Smooth muscle cell (in vitro differentiated cells): Measurements from ENCODE around the gene ERGIC1. TPM values are rescaled to one million over a fixed set of nuclear protein-coding genes. Genes with fewer than 3 reads are reported as not detected.

Source experiments
- DNase-seq: peaks from one replicate; lab custom pipeline; 2025; ENCODE audit not compliant: unreplicated experiment; lab: John Stamatoyannopoulos, UW
- H2AFZ ChIP-seq: fragments of 200-600 bp; sonication (generic); 2 replicates; pipeline ENCODE4 v1.6.0; 2016; ENCODE audit warnings: antibody characterized with exemption, low read depth, mild to moderate bottlenecking
- H3F3A ChIP-seq: fragments of 200-600 bp; sonication (generic); 2 replicates; pipeline ENCODE4 v1.6.0; 2017; ENCODE audit warnings: antibody characterized with exemption, low read depth
- H3K27ac ChIP-seq: fragments of 200-600 bp; sonication (generic); 2 replicates; pipeline ENCODE4 v1.5.1; 2016; ENCODE audit warnings: low read depth, mild to moderate bottlenecking
- H3K27me3 ChIP-seq: fragments of 200-600 bp; sonication (generic); 2 replicates; pipeline ENCODE4 v1.6.1; 2016; ENCODE audit warnings: low read depth, mild to moderate bottlenecking
- H3K36me3 ChIP-seq: fragments of 200-600 bp; sonication (generic); 2 replicates; pipeline ENCODE4 v1.5.1; 2016; ENCODE audit warnings: low read depth
- H3K4me1 ChIP-seq: fragments of 200-600 bp; sonication (generic); 2 replicates; pipeline ENCODE4 v1.5.1; 2016; ENCODE audit warnings: low read depth
- H3K4me2 ChIP-seq: fragments of 200-600 bp; sonication (generic); 2 replicates; pipeline ENCODE4 v1.6.0; 2016; ENCODE audit warnings: mild to moderate bottlenecking
- H3K4me3 ChIP-seq: fragments of 200-600 bp; sonication (generic); 2 replicates; pipeline ENCODE4 v1.5.1; 2016; ENCODE audit warnings: mild to moderate bottlenecking
- H3K79me2 ChIP-seq: fragments of 200-600 bp; sonication (generic); 2 replicates; pipeline ENCODE4 v1.6.0; 2016; ENCODE audit warnings: low read depth, mild to moderate bottlenecking
- H3K9ac ChIP-seq: fragments of 200-600 bp; sonication (generic); 2 replicates; pipeline ENCODE4 v1.6.0; 2016; ENCODE audit warnings: low read depth
- H3K9me3 ChIP-seq: fragments of 200-600 bp; sonication (generic); replicated peaks from 2 replicates; pipeline ENCODE4 v1.5.1; 2016; ENCODE audit warnings: low read depth
- H4K20me1 ChIP-seq: fragments of 200-600 bp; sonication (generic); 2 replicates; pipeline ENCODE4 v1.6.0; 2016; ENCODE audit warnings: low read depth
- CTCF ChIP-seq: fragments of 200-600 bp; sonication (generic); IDR thresholded peaks from 2 replicates; pipeline ENCODE4 v1.5.1; 2017; ENCODE audit warnings: borderline replicate concordance, mild to moderate bottlenecking, antibody characterized with exemption; ENCODE audit not compliant: insufficient read depth, poor library complexity, severe bottlenecking
- WGBS: methylation state at CpG from one replicate; pipeline ENCODE4 v1.1.7; 2016; ENCODE audit warnings: low lambda C conversion rate; 5-methylcytosine and 5-hydroxymethylcytosine counted together
- polyA plus RNA-seq: library from polyadenylated mRNA; unstranded; fragments of >200 nt; fragmentation: Nextera tagmentation; extraction: Ambion mirVana; gene quantifications from 2 replicates; pipeline ENCODE4 v1.2.1, GENCODE V29; 2016
- total RNA-seq: library from RNA; depleted of rRNA; stranded (reverse); fragments of >200 nt; gene quantifications from 2 replicates; pipeline ENCODE4 v1.2.3, GENCODE V29; 2014

Gene ERGIC1
- total and polyA plus RNA-seq, 2 experiments from 2014 or later: 38.2 to 140 TPM

- WGBS: 92% methylated on average over 17 of the region's 17 CpGs
- Histone ChIP-seq H3K4me3 (no peak overlapping the region), H2AFZ (no peak overlapping the region), H3K27ac (peak overlapping the region; percentile 74), H3K4me1 (peaks cover 7% of the 10 kb centered on the region), H3K27me3 (no peaks in the 10 kb centered on the region), H4K20me1 (no peaks in the 10 kb centered on the region), H3K4me2 (no peak overlapping the region), H3K9ac (no peak overlapping the region), H3K36me3 (no peaks in the 10 kb centered on the region), H3K9me3 (no peaks in the 10 kb centered on the region), H3K79me2 (no peaks in the 10 kb centered on the region), H3F3A (no peaks in the 10 kb centered on the region)
- no peak for TF ChIP-seq CTCF
- no peak for DNase-seq
Measured at GRCh38 chr5:172793577-172794488, 40.2 kb upstream of the ERGIC1 start.

- H3K79me2 ChIP-seq: no peaks in the 10 kb centered on the region
- 44% methylated on average over 13 of the region's 13 CpGs for WGBS
- DNase-seq: no peak
- no peaks in the 10 kb centered on the region for H3K36me3 ChIP-seq
- no peaks in the 10 kb centered on the region for H3K9me3 ChIP-seq
- peaks cover under 1% of the 10 kb centered on the region for H3F3A ChIP-seq
- H3K4me2 ChIP-seq: peak overlapping the region; percentile 46
- TF ChIP-seq CTCF: no peak
- peak overlapping the region; percentile 10 for H3K9ac ChIP-seq
- H4K20me1 ChIP-seq: no peaks in the 10 kb centered on the region
- no peak overlapping the region for H3K4me3 ChIP-seq
- peak overlapping the region; percentile 74 for H3K27ac ChIP-seq
- no peaks in the 10 kb centered on the region for H3K27me3 ChIP-seq
- H2AFZ ChIP-seq: no peak overlapping the region
- no peaks in the 10 kb centered on the region for H3K4me1 ChIP-seq
Measured at GRCh38 chr5:172795318-172795977, 38.6 kb upstream of the ERGIC1 start.

- Histone ChIP-seq H3K9ac (no peak overlapping the region), H3K27me3 (no peaks in the 10 kb centered on the region), H3K4me3 (no peak overlapping the region), H3K4me2 (no peak overlapping the region), H3K4me1 (no peaks in the 10 kb centered on the region), H3K9me3 (no peaks in the 10 kb centered on the region), H3F3A (peaks cover 4% of the 10 kb centered on the region), H3K79me2 (no peaks in the 10 kb centered on the region), H2AFZ (no peak overlapping the region), H3K36me3 (no peaks in the 10 kb centered on the region), H3K27ac (no peak overlapping the region), H4K20me1 (no peaks in the 10 kb centered on the region)
- DNase-seq: no peak
- WGBS: 98% methylated on average over 6 of the region's 6 CpGs
- no peak for TF ChIP-seq CTCF
Measured at GRCh38 chr5:172796306-172796705, 37.7 kb upstream of the ERGIC1 start.
